Neural progenitor cell (in vitro differentiated cells): ENCODE results near the gene TRPM1.

Source experiments
- EZH2 ChIP-seq: fragments of 200-600 bp; sonication (generic); IDR thresholded peaks from 2 replicates; pipeline ENCODE4 v1.6.1; 2017; ENCODE audit warnings: antibody characterized with exemption, mild to moderate bottlenecking, moderate library complexity
- TF ChIP-seq, protein P1 (sequence below): fragments of 200-600 bp; sonication (generic); IDR thresholded peaks from 2 replicates; pipeline ENCODE4 v1.5.1; 2017; ENCODE audit warnings: antibody characterized with exemption, mild to moderate bottlenecking

DNA sequence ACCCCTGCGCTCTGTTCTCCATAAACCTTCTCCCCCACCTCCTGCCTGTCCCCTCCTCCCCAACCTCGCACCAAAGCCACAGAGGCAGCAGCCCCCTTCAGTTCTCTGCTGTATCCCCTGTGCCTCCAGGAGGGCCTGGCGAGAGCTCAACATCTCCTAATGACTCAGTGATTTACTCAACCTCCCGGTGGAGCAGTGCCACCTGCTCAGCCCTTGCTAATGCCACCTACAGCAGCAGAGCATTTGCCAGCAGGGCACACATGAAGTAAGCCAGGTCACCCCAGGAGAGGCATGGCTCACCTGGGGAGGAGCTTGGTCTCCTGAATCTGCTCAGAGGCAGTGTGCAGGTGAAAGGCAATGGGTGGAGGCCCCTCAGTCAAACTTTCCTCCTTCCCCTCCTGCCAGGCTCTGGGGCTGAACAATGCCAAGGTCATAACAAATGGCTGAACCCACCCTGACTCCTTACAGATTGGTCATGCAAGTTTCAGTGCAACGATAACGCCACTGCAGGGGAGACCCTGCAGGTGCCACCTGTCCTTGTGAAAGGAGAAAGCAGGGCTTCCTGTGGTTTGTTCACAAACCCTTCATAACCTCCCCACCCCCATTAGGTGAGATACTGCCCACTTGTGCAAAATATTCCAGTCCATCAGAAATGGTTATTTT, 19.8 kb downstream of the TRPM1 start:
- TF ChIP-seq, protein P1, sequence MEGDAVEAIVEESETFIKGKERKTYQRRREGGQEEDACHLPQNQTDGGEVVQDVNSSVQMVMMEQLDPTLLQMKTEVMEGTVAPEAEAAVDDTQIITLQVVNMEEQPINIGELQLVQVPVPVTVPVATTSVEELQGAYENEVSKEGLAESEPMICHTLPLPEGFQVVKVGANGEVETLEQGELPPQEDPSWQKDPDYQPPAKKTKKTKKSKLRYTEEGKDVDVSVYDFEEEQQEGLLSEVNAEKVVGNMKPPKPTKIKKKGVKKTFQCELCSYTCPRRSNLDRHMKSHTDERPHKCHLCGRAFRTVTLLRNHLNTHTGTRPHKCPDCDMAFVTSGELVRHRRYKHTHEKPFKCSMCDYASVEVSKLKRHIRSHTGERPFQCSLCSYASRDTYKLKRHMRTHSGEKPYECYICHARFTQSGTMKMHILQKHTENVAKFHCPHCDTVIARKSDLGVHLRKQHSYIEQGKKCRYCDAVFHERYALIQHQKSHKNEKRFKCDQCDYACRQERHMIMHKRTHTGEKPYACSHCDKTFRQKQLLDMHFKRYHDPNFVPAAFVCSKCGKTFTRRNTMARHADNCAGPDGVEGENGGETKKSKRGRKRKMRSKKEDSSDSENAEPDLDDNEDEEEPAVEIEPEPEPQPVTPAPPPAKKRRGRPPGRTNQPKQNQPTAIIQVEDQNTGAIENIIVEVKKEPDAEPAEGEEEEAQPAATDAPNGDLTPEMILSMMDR, result no peak
- no peak for TF ChIP-seq EZH2
